ENCODE measurements around the gene PRKCZ. TPM values are rescaled to one million over a fixed set of nuclear protein-coding genes. Genes with fewer than 3 reads are reported as not detected.

Gene PRKCZ
- total and polyA plus RNA-seq, 7 experiments from 2014 or later = 3.6 to 29.6 (median 24.0) TPM

DNA sequence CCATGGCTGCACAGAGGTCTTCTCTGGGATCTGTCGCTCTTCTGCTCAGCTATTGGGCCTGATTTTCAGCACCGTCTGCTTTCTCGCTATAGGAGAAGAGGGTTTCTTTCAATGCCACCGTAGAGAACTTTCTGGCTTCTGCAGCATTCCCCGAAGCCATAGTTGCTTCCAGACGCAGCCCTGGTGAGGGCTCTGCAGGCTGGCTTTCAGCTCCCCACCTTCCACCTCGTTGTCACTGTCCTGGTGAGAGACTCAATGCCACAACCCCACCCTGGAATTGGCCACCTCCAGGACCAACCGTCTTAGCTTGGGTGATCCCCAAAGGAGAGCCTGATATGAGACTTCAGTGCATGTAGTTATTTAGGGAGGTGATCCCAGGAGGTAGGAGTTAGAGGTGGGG lies 12.0 kb upstream of the PRKCZ start:
- H3K27me3 ChIP-seq (ENCODE audit: control insufficient read depth in 2 of 2, insufficient read depth in 2 of 2, low read length in 2 of 2) = no peaks in the 10 kb centered on the region
- Mint-ChIP-seq H3K4me3 (no peak overlapping the region), H3K4me1 (no peaks in the 10 kb centered on the region), H3K27me3 (no peaks in the 10 kb centered on the region), H3K9me3 (no peaks in the 10 kb centered on the region), H3K27ac (no peak overlapping the region), H3K36me3 (no peaks in the 10 kb centered on the region)
- ChIA-PET POLR2A (no interaction called here), CTCF (no interaction called here)
- ATAC-seq (no peak), DNase-seq (no peak)
- H3K4me1 ChIP-seq (ENCODE audit: control insufficient read depth in 2 of 2, insufficient read depth in 2 of 2, low read length in 2 of 2) = no peaks in the 10 kb centered on the region
- H3K4me3 ChIP-seq (ENCODE audit: low read length) = no peak overlapping the region
- H3K27ac ChIP-seq (ENCODE audit: low read depth, low read length) = no peak overlapping the region
- intact Hi-C loops (cut with micrococcal nuclease) = no loop called here
- H3K36me3 ChIP-seq (ENCODE audit: control insufficient read depth in 2 of 3, insufficient read depth in 3 of 3, low read length in 3 of 3) = no peaks in the 10 kb centered on the region
- H3K9me3 ChIP-seq (ENCODE audit: control insufficient read depth in 2 of 3, low read length in 3 of 3) = no peaks in the 10 kb centered on the region

- Histone ChIP-seq H3K4me3 (ENCODE audit: low read length) (no peak overlapping the region), H3K4me1 (ENCODE audit: control insufficient read depth in 2 of 2, insufficient read depth in 2 of 2, low read length in 2 of 2) (no peaks in the 10 kb centered on the region), H3K27ac (ENCODE audit: low read depth, low read length) (no peak overlapping the region), H3K9me3 (ENCODE audit: control insufficient read depth in 2 of 3, low read length in 3 of 3) (no peaks in the 10 kb centered on the region), H3K27me3 (ENCODE audit: control insufficient read depth in 2 of 2, insufficient read depth in 2 of 2, low read length in 2 of 2) (no peaks in the 10 kb centered on the region), H3K36me3 (ENCODE audit: control insufficient read depth in 2 of 3, insufficient read depth in 3 of 3, low read length in 3 of 3) (no peaks in the 10 kb centered on the region)
- Mint-ChIP-seq H3K4me3 (no peak overlapping the region), H3K27ac (no peak overlapping the region), H3K36me3 (no peaks in the 10 kb centered on the region), H3K4me1 (peaks cover 0 to 5% (median 4%) of the 10 kb centered on the region in 7 donors), H3K9me3 (no peaks in the 10 kb centered on the region), H3K27me3 (peaks cover 0 to 4% (median 0%) of the 10 kb centered on the region in 5 donors)
- ATAC-seq = no peak
- no peak for DNase-seq
- intact Hi-C loops (cut with micrococcal nuclease) = no loop called here
- ChIA-PET CTCF (no interaction called here), POLR2A (no interaction called here)
Measured at GRCh38 chr1:2039251-2039650, 11.0 kb upstream of the PRKCZ start.

DNA sequence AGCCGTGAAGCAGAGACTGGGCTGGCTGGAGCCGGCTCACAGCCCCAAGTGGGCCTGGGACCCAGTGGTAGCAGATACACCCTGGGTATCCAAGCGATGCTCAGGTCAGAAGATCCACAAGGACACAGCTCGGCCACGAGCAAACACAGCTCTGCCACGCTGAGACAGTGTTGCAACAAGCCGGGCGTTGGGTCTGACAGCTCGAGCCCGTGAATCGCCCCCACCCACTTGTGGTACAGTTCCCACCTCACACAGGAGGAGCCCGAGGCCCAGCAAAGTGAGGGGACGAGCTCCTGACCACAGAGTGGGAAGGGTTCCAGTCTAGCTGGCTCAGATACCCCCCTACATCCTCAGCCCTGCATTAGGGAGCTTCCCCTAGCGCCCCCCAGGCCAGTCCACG lies 8.9 kb upstream of the PRKCZ start:
- Mint-ChIP-seq H3K27ac (no peak overlapping the region), H3K4me3 (no peak overlapping the region), H3K4me1 (peaks cover 5 to 17% (median 15%) of the 10 kb centered on the region in 7 donors), H3K9me3 (no peaks in the 10 kb centered on the region), H3K27me3 (peaks cover 0 to 14% (median 0%) of the 10 kb centered on the region in 5 donors), H3K36me3 (no peaks in the 10 kb centered on the region)
- H3K9me3 ChIP-seq (ENCODE audit: control insufficient read depth in 2 of 3, low read length in 3 of 3) = no peaks in the 10 kb centered on the region
- no peak overlapping the region for H3K27ac ChIP-seq (ENCODE audit: low read depth, low read length)
- intact Hi-C loops (cut with micrococcal nuclease) = loop anchor here in 1 of 2 donors (10.0 kb wide), 1 partner anchor 137 kb away; no protein-coding TSS in a partner anchor
- DNase-seq (no peak), ATAC-seq (no peak)
- H3K36me3 ChIP-seq (ENCODE audit: control insufficient read depth in 2 of 3, insufficient read depth in 3 of 3, low read length in 3 of 3) = no peaks in the 10 kb centered on the region
- CTCF ChIA-PET = no interaction called here
- peaks cover 6 to 7% of the 10 kb centered on the region in 2 donors for H3K4me1 ChIP-seq (ENCODE audit: control insufficient read depth in 2 of 2, insufficient read depth in 2 of 2, low read length in 2 of 2)
- POLR2A ChIA-PET = no interaction called here
- H3K27me3 ChIP-seq (ENCODE audit: control insufficient read depth in 2 of 2, insufficient read depth in 2 of 2, low read length in 2 of 2) = no peaks in the 10 kb centered on the region
- H3K4me3 ChIP-seq (ENCODE audit: low read length) = no peak overlapping the region

- H3K36me3 Mint-ChIP-seq = no peaks in the 10 kb centered on the region
- peaks cover 5 to 17% (median 15%) of the 10 kb centered on the region in 7 donors for H3K4me1 Mint-ChIP-seq
- Histone ChIP-seq H3K36me3 (ENCODE audit: control insufficient read depth in 2 of 3, insufficient read depth in 3 of 3, low read length in 3 of 3) (no peaks in the 10 kb centered on the region), H3K4me1 (ENCODE audit: control insufficient read depth in 2 of 2, insufficient read depth in 2 of 2, low read length in 2 of 2) (peaks cover 6 to 7% of the 10 kb centered on the region in 2 donors), H3K27me3 (ENCODE audit: control insufficient read depth in 2 of 2, insufficient read depth in 2 of 2, low read length in 2 of 2) (no peaks in the 10 kb centered on the region), H3K4me3 (ENCODE audit: low read length) (no peak overlapping the region), H3K27ac (ENCODE audit: low read depth, low read length) (no peak overlapping the region), H3K9me3 (ENCODE audit: control insufficient read depth in 2 of 3, low read length in 3 of 3) (no peaks in the 10 kb centered on the region)
- CTCF ChIA-PET = no interaction called here
- peaks cover 0 to 14% (median 0%) of the 10 kb centered on the region in 5 donors for H3K27me3 Mint-ChIP-seq
- H3K9me3 Mint-ChIP-seq = no peaks in the 10 kb centered on the region
- POLR2A ChIA-PET = no interaction called here
- ATAC-seq (no peak), DNase-seq (no peak)
- intact Hi-C loops (cut with micrococcal nuclease) = loop anchor here in 1 of 2 donors (10.0 kb wide), 1 partner anchor 137 kb away; no protein-coding TSS in a partner anchor
- no peak overlapping the region for H3K4me3 Mint-ChIP-seq
- no peak overlapping the region for H3K27ac Mint-ChIP-seq
Measured at GRCh38 chr1:2041887-2042286, 8.3 kb upstream of the PRKCZ start.

DNA sequence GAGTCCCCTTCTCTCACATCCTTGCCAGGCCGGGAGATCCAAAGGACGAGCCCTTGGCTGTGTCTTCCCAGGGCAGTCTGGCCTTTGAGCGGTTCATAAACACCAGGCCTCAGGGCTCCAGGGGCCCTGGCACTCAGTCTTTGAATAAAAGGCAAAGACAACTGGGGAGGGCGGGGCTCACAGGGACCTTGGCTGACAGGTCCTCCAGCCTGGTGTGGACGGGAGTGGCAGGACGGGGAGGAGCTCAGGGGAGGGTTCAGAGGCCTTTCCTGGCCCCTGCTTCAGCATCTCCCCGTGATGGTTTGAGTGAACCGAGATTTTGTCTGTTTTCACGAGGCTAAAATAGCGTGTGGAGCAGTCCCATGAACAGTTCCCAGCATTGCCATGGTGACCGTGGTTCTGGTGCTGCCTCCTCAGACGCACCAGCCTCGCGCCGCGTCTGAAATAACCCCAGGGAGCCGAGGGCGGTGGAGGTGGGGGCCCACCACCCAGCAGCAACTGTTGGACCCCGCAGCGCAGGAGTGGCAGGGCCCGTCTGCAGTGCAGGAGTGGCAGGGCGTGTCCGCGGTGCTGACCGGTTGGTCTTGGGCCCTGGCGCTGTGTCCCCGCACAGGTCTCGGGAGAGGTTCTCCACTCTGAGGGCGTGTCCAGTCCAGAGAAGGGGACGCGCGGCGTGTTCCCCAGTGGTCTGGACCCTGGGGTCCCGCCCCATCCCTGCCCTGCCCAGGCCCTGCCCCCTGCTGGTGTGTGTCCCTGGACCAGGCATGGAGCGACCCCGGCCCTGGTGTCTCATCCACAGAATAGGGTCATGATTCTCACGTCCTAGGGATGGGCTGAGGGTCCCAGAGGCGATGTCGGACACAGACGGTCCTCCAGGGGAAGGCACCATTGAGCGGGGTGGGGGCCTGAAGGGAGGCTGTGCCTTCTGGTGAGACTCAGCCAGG lies 7.1 kb upstream of the PRKCZ start:
- peaks cover 5 to 17% (median 15%) of the 10 kb centered on the region in 7 donors for H3K4me1 Mint-ChIP-seq
- no peak overlapping the region for H3K27ac Mint-ChIP-seq
- H3K4me3 ChIP-seq (ENCODE audit: low read length) = no peak overlapping the region
- H3K27ac ChIP-seq (ENCODE audit: low read depth, low read length) = no peak overlapping the region
- DNase-seq (no peak), ATAC-seq (no peak)
- POLR2A ChIA-PET = interaction anchor here (1.2 kb wide), 1 partner anchor 20 kb away, joined by 3 read pairs; no protein-coding TSS in a partner anchor
- intact Hi-C loops (cut with micrococcal nuclease) = loop anchor here in 1 of 2 donors (10.0 kb wide), 1 partner anchor 138 kb away; no protein-coding TSS in a partner anchor
- no peaks in the 10 kb centered on the region for H3K36me3 ChIP-seq (ENCODE audit: control insufficient read depth in 2 of 3, insufficient read depth in 3 of 3, low read length in 3 of 3)
- H3K9me3 ChIP-seq (ENCODE audit: control insufficient read depth in 2 of 3, low read length in 3 of 3) = no peaks in the 10 kb centered on the region
- peaks cover 6 to 7% of the 10 kb centered on the region in 2 donors for H3K4me1 ChIP-seq (ENCODE audit: control insufficient read depth in 2 of 2, insufficient read depth in 2 of 2, low read length in 2 of 2)
- H3K4me3 Mint-ChIP-seq = peak overlapping the region in 1 of 10 donors; percentile 49
- no peaks in the 10 kb centered on the region for H3K27me3 ChIP-seq (ENCODE audit: control insufficient read depth in 2 of 2, insufficient read depth in 2 of 2, low read length in 2 of 2)
- CTCF ChIA-PET = interaction anchor here (1.2 to 3.1 kb wide), 3 partner anchors 83 to 100 kb away, joined by 3 to 18 read pairs (median 5); no protein-coding TSS in a partner anchor
- H3K36me3 Mint-ChIP-seq = no peaks in the 10 kb centered on the region
- peaks cover 0 to 19% (median under 1%) of the 10 kb centered on the region in 5 donors for H3K27me3 Mint-ChIP-seq
- no peaks in the 10 kb centered on the region for H3K9me3 Mint-ChIP-seq

DNA sequence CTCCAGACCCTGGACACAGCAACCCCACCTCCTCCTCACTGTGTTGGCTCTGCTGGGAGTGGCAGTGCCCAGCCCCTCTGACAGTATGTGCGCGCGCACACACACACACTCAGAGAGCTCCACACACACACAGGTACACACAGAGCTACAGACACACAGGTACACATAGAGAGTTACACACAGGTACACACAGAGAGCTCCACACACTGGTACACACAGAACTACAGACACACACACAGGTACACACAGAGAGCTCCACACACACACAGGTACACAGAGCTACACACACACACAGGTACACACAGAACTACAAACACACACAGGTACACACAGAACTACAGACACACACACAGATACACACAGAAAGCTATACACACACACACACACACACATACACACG lies 6.3 kb upstream of the PRKCZ start:
- Histone ChIP-seq H3K9me3 (ENCODE audit: control insufficient read depth in 2 of 3, low read length in 3 of 3) (no peaks in the 10 kb centered on the region), H3K27ac (ENCODE audit: low read depth, low read length) (no peak overlapping the region), H3K4me3 (ENCODE audit: low read length) (no peak overlapping the region), H3K4me1 (ENCODE audit: control insufficient read depth in 2 of 2, insufficient read depth in 2 of 2, low read length in 2 of 2) (peaks cover 6 to 7% of the 10 kb centered on the region in 2 donors), H3K27me3 (ENCODE audit: control insufficient read depth in 2 of 2, insufficient read depth in 2 of 2, low read length in 2 of 2) (no peaks in the 10 kb centered on the region), H3K36me3 (ENCODE audit: control insufficient read depth in 2 of 3, insufficient read depth in 3 of 3, low read length in 3 of 3) (no peaks in the 10 kb centered on the region)
- ChIA-PET CTCF (interaction anchor here (0.9 to 3.1 kb wide), 6 partner anchors 9 to 101 kb away, joined by 3 to 18 read pairs (median 4); no protein-coding TSS in a partner anchor), POLR2A (interaction anchor here (1.2 kb wide), 1 partner anchor 20 kb away, joined by 3 read pairs; no protein-coding TSS in a partner anchor)
- Mint-ChIP-seq H3K4me1 (peaks cover 5 to 23% (median 16%) of the 10 kb centered on the region in 7 donors), H3K27me3 (peaks cover 0 to 27% (median 5%) of the 10 kb centered on the region in 5 donors), H3K9me3 (no peaks in the 10 kb centered on the region), H3K27ac (peak overlapping the region in 3 of 9 donors; percentile 3 to 70 (median 22)), H3K4me3 (peak overlapping the region in 7 of 10 donors; percentile 8 to 78 (median 55)), H3K36me3 (no peaks in the 10 kb centered on the region)
- no peak for DNase-seq
- intact Hi-C loops (cut with micrococcal nuclease) = loop anchor here in 1 of 2 donors (10.0 kb wide), 1 partner anchor 139 kb away; no protein-coding TSS in a partner anchor
- ATAC-seq = no peak
